ENCODE data around the gene EVC. TPM values are rescaled to one million over a fixed set of nuclear protein-coding genes. Genes with fewer than 3 reads are reported as not detected.

EVC gene
- total and polyA plus RNA-seq, 2 of the 8 experiments (the other 6 are each of a cell fraction or from before 2014, with no cell fraction given): 2.6 to 9.8 TPM

DNA sequence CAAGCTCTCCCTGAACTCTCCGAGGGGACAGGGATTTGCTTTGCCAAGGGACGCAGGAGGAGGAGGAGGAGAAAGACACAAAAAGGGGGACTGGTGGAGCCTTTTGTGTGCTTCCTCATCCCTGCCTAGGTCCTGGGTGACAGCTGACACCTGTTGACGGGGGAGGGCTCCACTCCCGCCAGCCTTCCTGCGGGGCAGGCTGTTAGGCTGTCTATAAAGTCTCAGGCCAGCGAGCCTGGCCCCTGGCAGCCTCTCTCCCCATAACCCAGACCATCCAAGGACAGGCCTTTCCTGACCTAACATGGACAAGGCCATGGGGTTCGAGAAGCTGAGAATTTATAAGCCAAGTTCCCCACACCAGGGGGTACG lies 1.8 kb upstream of the EVC start:
- H4K91ac ChIP-seq (replicated peaks; ENCODE audit: insufficient read length, low read length): no peak overlapping the region
- H3K4me2 ChIP-seq (ENCODE audit: insufficient read depth in 1 of 2, low read depth in 2 of 2, low read length in 2 of 2): peak overlapping the region; percentile 62 to 91
- no peaks in the 10 kb centered on the region; the same call in 1 of the 2 replicates for H3K79me1 ChIP-seq (ENCODE audit: low read depth, low read length)
- no peak overlapping the region for H4K5ac ChIP-seq (ENCODE audit: insufficient read length, low read depth, low read length)
- H3K14ac ChIP-seq (ENCODE audit: insufficient read length): no peak overlapping the region
- H2BK5ac ChIP-seq (ENCODE audit: low read depth, low read length): 0 out of 2 replicates have a peak overlapping the region, but pooled peaks have one; percentile 52
- 0 out of 2 replicates have a peak overlapping the region, but pooled peaks have one; percentile 27 for H2BK12ac ChIP-seq (ENCODE audit: low read depth, low read length)
- no peak overlapping the region for H3K27ac ChIP-seq (ENCODE audit: low read depth, low read length)
- ChIA-PET POLR2A (ENCODE audit: partially characterized antibody) (interaction anchor here (1.3 kb wide), 1 partner anchor 24 kb away, joined by 3 read pairs; no protein-coding TSS in a partner anchor), CTCF (ENCODE audit: partially characterized antibody) (interaction anchor here (0.6 to 2.0 kb wide), 10 partner anchors 12 to 1372 kb away, joined by 3 to 6 read pairs (median 3); partner anchors contain the start of gene STK32B)
- H4K8ac ChIP-seq (ENCODE audit: extremely low read depth, insufficient read depth, low read length): no peak overlapping the region; the same call in 1 of the 2 replicates
- peaks cover 0 to 3% (median 1%) of the 10 kb centered on the region in 4 experiments; a peak in 3 of 8 replicates for H3K36me3 ChIP-seq (ENCODE audit: control insufficient read depth in 2 of 4, insufficient read depth in 4 of 4, low read length in 3 of 4)
- peak overlapping the region; percentile 58 to 72 (median 65); a peak in 6 of 8 replicates for H3K4me3 ChIP-seq (ENCODE audit: extremely low read depth in 1 of 4, insufficient read depth in 2 of 4, low read depth in 3 of 4, low read length in 4 of 4)
- peak overlapping the region; percentile 93; the same call in 1 of the 2 replicates for H2AFZ ChIP-seq (ENCODE audit: low read length)
- peaks cover 3 to 19% (median 11%) of the 10 kb centered on the region in 4 experiments for H3K4me1 ChIP-seq (replicated peaks in 1 of 4; ENCODE audit: control insufficient read depth in 3 of 4, insufficient read depth in 4 of 4, low read length in 3 of 4)
- H4K20me1 ChIP-seq (replicated peaks in 1 of 2; ENCODE audit: control insufficient read depth in 1 of 2, insufficient read depth in 2 of 2, low read length in 2 of 2): peaks cover 4 to 5% of the 10 kb centered on the region in 2 experiments
- no peak overlapping the region for H2AK5ac ChIP-seq (ENCODE audit: low read depth, low read length)
- H3K9ac ChIP-seq (replicated peaks in 1 of 4; ENCODE audit: extremely low read depth in 1 of 4, low read depth in 3 of 4, low read length in 3 of 4): no peak overlapping the region
- H3K23ac ChIP-seq (ENCODE audit: insufficient read length): no peak overlapping the region
- H3K79me2 ChIP-seq (ENCODE audit: control insufficient read depth in 1 of 2, insufficient read depth in 2 of 2, low read length in 2 of 2): no peaks in the 10 kb centered on the region
- H2BK15ac ChIP-seq (ENCODE audit: low read length): no peak overlapping the region; the same call in 1 of the 2 replicates
- no peak for FAIRE-seq
- peak in 1 of 2 experiments; percentile 49 for DNase-seq (ENCODE audit: low read depth in 1 of 2, low spot score in 2 of 2)
- peaks cover 2 to 4% of the 10 kb centered on the region in 2 experiments for H3K9me3 ChIP-seq (ENCODE audit: insufficient read depth in 2 of 2, low read depth in 1 of 2, low read length in 1 of 2)
- no peak overlapping the region for H2BK120ac ChIP-seq (replicated peaks; ENCODE audit: low read depth, low read length)
- WGBS, 2 experiments (ENCODE audit: extremely low coverage in 1 of 2, insufficient coverage in 1 of 2, insufficient read length in 1 of 2, insufficient replicate concordance in 2 of 2, low coverage in 1 of 2, low lambda C conversion rate in 2 of 2, missing lambda C conversion rate in 1 of 2): 56% methylated on average over 6 of the region's 8 CpGs; no CpG with 5 or more reads in 1 of the 2 experiments
- no peak overlapping the region for H2BK20ac ChIP-seq (ENCODE audit: low read length)
- peaks cover 0 to 19% (median 15%) of the 10 kb centered on the region in 4 experiments; a peak in 4 of 7 replicates for H3K27me3 ChIP-seq (replicated peaks in 1 of 4; ENCODE audit: control insufficient read depth in 3 of 4, extremely low read depth in 1 of 4, insufficient read depth in 3 of 4, low read length in 3 of 4)
- 0 out of 2 replicates have a peak overlapping the region, but pooled peaks have one; percentile 78 for H3K18ac ChIP-seq (ENCODE audit: extremely low read depth, low read length)
- H3K23me2 ChIP-seq (ENCODE audit: low read depth, low read length): peaks cover 22% of the 10 kb centered on the region; the same call in 1 of the 2 replicates
- H3K4ac ChIP-seq (replicated peaks; ENCODE audit: insufficient read length, low read depth, low read length): no peak overlapping the region
- no peak overlapping the region for H3K56ac ChIP-seq (replicated peaks; ENCODE audit: insufficient read length, low read depth, low read length)
- TF ChIP-seq YY1 (IDR thresholded peaks at IDR 0.05; ENCODE audit: low read depth, low read length): no peak
- no peak for TF ChIP-seq CTBP2 (IDR thresholded peaks at IDR 0.05; ENCODE audit: borderline replicate concordance, insufficient read depth, insufficient read length, low read length)
- TF ChIP-seq BCL11A (IDR thresholded peaks at IDR 0.05; ENCODE audit: low read depth in 2 of 2, low read length in 2 of 2): no peak
- no peak for TF ChIP-seq KDM1A (IDR thresholded peaks at IDR 0.05; ENCODE audit: borderline replicate concordance, low read length)
- TF ChIP-seq, protein P1, sequence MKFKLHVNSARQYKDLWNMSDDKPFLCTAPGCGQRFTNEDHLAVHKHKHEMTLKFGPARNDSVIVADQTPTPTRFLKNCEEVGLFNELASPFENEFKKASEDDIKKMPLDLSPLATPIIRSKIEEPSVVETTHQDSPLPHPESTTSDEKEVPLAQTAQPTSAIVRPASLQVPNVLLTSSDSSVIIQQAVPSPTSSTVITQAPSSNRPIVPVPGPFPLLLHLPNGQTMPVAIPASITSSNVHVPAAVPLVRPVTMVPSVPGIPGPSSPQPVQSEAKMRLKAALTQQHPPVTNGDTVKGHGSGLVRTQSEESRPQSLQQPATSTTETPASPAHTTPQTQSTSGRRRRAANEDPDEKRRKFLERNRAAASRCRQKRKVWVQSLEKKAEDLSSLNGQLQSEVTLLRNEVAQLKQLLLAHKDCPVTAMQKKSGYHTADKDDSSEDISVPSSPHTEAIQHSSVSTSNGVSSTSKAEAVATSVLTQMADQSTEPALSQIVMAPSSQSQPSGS (IDR thresholded peaks at IDR 0.05; ENCODE audit: low read length): no peak
- TF ChIP-seq TBP (IDR thresholded peaks at IDR 0.05; ENCODE audit: low read depth, low read length): no peak
- no peak for TF ChIP-seq KDM5A (IDR thresholded peaks at IDR 0.05; ENCODE audit: low read length)
- TF ChIP-seq JUND (IDR thresholded peaks at IDR 0.05; ENCODE audit: low read length): no peak
- TF ChIP-seq GABPA (IDR thresholded peaks at IDR 0.05; ENCODE audit: borderline replicate concordance, insufficient read depth, low read length): no peak
- TF ChIP-seq NRF1 (IDR thresholded peaks at IDR 0.05; ENCODE audit: low read depth, low read length): no peak
- no peak for TF ChIP-seq NANOG (IDR thresholded peaks at IDR 0.05; ENCODE audit: insufficient read depth, low read depth, low read length, poor library complexity, severe bottlenecking)

All from H1 (cell line).